ENCODE measurements around the gene MAPKBP1. TPM values are rescaled to one million over a fixed set of nuclear protein-coding genes. Genes with fewer than 3 reads are reported as not detected.

MAPKBP1 gene
- total and polyA plus RNA-seq, 9 of the 15 experiments (the other 6 are each of a cell fraction or from before 2014, with no cell fraction given), result 0.15 to 9.5 (median 4.5) TPM

- TF ChIP-seq ZBTB40 (IDR thresholded peaks at IDR 0.05), result 0 out of 2 replicates have a peak, but pooled peaks have one; percentile 50
- TF ChIP-seq ZBTB40 (CRISPR knock-in tag; IDR thresholded peaks at IDR 0.05), result no peak
- no peak for TF ChIP-seq ZNF764 (CRISPR knock-in tag; IDR thresholded peaks at IDR 0.05; ENCODE audit: low read depth)
- TF ChIP-seq GABPB1 (CRISPR knock-in tag; IDR thresholded peaks at IDR 0.05), result peak; percentile 33; the same call in 1 of the 2 replicates
- no peak for TF ChIP-seq JUND (IDR thresholded peaks at IDR 0.05; ENCODE audit: borderline replicate concordance, low read depth, low read length)
- 0 out of 3 replicates have a peak, but pooled peaks have one; percentile 21 for TF ChIP-seq JUND (tag; IDR thresholded peaks at IDR 0.05; ENCODE audit: borderline replicate concordance, low read depth, low read length)
- TF ChIP-seq POLR2G (IDR thresholded peaks at IDR 0.05; ENCODE audit: low read depth, low read length), result peak; percentile 92
- peak; percentile 35; the same call in 1 of the 2 replicates for TF ChIP-seq ZSCAN32 (CRISPR knock-in tag; IDR thresholded peaks at IDR 0.05)
Measured at GRCh38 chr15:41827880-41828806, 53.9 kb downstream of the MAPKBP1 start, which contains the start of gene JMJD7 (continued).

Measured in K562 (cell line).